A549 treated with dexamethasone at 1 μM for 4 hours (cell line): ENCODE data around the gene FADS2. TPM values are rescaled to one million over a fixed set of nuclear protein-coding genes. Genes with fewer than 3 reads are reported as not detected.

Source experiments
- total RNA-seq: library from RNA; stranded (reverse); fragments of 200-300 nt; extraction: Qiagen RNA extraction; gene quantifications from 5 replicates; pipeline ENCODE4 v1.2.3, GENCODE V29; 2022

The FADS2 gene
- total RNA-seq, result 329 to 455 TPM (median 388 TPM) in 5 replicates

DNA sequence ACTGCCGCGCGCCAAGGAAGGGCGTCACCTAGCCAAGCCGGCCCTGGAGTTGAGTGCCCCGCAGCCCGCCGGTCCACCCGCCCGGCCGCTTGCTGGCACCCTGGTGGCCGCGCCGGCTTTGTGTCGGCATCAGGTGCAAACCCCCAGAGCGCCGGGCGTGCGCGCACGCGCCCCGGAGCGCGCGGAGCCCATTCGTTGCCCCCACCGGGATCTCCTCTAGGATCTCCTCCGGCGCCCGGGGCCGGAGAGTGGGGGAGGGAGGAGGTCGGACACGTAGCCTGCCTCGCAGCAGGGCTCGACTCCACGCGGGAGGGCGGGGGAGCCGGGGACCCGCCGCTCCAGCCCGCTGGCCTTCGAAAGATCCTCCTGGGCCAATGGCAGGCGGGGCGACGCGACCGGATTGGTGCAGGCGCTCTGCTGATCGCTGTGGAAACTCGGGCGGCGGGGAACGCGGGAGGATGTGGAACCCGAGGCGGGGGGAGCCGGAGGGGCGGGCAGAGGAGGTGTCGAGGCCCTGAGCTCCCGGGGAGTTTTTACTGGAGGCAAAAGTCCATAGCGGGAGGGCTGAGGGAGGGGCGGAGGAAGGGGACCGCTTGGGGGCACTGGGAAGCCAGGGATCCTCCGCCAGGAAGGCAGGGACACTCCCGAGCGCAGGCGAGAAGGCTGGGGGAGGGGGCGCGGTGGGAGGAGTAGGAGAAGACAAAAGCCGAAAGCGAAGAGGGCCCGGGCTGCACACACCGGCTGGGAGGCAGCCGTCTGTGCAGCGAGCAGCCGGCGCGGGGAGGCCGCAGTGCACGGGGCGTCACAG is at the start of gene FADS2:
Gene FADS2, plus strand, starts transcription at position 730 of the 808 bp plus-strand sequence. CDS start 91 bp downstream, outside the sequence.

DNA sequence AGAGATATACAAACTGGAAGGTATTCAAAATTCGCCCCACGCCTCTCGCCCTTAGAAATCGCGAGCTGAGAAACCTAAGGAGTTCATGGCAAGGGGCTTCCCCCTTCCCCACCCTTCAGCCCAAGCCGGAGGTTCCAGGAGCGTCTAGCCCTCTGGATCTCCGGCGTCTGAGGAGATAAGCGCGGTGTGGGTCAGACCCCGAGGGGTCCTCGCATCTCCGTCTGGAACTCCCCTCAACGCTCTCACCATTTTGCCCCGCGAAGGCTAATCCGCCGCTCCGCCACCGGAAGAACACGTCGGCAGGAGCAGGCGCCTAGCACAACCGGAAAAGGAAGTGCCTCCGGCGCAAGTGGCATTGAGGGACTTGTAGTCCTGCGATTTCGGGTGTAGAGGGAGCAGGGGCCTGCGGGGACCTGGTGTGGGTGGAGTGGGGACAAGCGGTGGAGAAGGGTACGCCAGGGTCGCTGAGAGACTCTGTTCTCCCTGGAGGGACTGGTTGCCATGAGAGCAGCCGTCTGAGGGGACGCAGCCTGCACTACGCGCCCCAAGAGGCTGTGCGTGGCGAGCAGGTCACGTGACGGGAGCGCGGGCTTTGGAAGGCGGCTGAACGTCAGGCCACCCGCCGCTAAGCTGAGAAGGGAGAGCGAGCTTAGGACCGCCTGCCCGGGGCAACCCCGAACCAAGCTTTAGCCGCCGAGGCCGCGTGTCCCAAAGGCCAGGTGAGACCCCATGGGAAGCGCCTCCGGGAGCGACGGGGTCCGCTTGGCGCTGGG is 35.6 kb upstream of the FADS2 start, which contains the start of the genes FEN1 and TMEM258:
Gene FEN1, plus strand, starts transcription at position 602 of the 773 bp plus-strand sequence. CDS start 2,451 bp downstream, outside the sequence.
Gene TMEM258, minus strand, starts transcription at position 290 of the 773 bp plus-strand sequence. Its CDS starts 41 bp downstream, at position 249.

DNA sequence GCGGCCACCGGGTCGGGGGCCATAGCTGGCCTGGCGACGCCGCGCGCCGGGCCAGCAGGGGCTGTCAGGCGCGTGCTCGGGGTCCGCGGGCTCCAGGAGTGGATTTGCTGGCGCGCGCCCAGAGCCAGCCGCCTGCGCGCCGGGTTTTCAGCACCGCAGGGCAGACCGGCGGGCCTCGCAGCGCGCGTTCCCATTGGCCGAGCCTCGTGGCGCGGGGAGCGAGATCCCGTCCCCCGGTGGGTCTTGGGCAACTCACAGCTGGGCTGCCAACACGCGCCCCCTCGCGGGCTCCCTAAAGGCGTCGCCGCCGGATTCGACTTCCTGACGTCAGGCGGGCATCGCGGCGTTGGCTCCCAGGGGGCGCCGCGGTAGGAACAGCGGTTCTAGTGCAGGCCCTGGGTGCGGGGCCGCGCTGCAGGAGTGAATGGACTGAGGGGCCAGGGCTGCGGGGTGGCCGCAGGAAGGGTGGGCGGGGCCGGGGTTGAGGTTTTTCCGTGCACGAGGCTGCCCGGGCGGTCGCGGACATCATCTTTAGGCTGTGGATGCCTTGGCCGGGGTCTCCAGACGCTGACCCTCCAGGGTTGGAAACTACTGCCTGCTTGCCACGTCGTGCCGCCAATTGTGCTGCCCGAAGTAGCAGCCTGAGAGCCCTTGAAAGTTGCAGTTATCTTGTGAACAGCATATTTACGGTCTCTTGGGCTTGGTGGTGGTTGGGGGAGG is 11.2 kb upstream of the FADS2 start, which contains the start of gene FADS1:
Gene FADS1, minus strand, starts transcription at position 268 of the 720 bp plus-strand sequence. Its CDS starts 74 bp downstream, at position 194.

DNA sequence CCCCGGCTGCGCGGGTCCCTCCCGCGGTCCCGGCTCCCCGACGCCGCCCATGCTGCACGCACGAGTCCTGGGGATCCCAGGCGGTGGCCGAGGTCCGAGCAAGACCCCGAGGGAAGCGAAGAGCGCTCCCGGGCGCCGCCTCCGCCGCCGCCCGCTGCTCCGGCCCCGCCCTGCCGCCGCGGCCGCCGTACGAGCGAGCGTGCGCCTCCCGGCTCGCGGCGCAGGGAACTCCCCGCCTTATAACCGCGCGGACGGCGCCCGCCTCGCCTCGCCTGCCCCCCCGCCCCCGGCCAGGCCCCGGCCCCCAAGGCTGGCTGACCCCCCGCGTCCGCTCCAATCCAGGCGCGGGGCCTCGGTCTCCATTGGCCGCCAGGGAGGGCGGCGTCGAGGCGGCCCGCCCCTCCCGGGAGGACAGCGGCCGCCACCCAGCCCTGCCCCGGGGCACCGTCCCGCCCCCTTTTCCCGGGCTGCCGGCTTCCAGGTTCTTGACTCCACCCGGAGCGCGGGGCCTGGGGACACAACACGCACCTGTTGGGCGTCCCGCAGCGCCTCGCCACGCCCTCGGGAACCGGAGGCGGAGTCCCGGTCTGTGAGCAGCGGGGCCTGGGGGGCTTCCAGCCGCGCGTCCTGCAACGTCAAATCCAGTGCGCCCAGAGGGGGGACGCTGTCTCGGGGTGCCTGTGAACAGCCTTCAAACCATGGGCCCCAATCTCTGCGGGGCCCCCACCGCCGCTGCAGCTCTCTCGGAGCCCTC is 63.4 kb downstream of the FADS2 start, which contains the start of gene FADS3:
Gene FADS3, minus strand, starts transcription at position 215 of the 754 bp plus-strand sequence. Its CDS starts 164 bp downstream, at position 51.

Other genes with a start within 250 kb of the FADS2 start
- gene SYT7, start 247.2 kb upstream of the FADS2 start, total RNA-seq, result 1.0 to 1.7 TPM (median 1.5 TPM) in 5 replicates
- 4.6 to 8.6 TPM (median 7.7 TPM) in 5 replicates for gene DAGLA, start 147.9 kb upstream of the FADS2 start, total RNA-seq
- gene MYRF, start 75.7 kb upstream of the FADS2 start, total RNA-seq, result 12.7 to 21.6 TPM (median 18.9 TPM) in 5 replicates
- 170 to 298 TPM (median 191 TPM) in 5 replicates for gene TMEM258, start 35.7 kb upstream of the FADS2 start, total RNA-seq
- 91.0 to 106 TPM (median 96.1 TPM) in 5 replicates for gene FEN1, start 35.4 kb upstream of the FADS2 start, total RNA-seq
- gene FADS1, start 11.3 kb upstream of the FADS2 start, total RNA-seq, result 179 to 276 TPM (median 220 TPM) in 5 replicates
- 55.7 to 91.5 TPM (median 78.5 TPM) in 5 replicates for gene FADS3, start 63.2 kb downstream of the FADS2 start, total RNA-seq
- 17.7 to 26.3 TPM (median 21.6 TPM) in 5 replicates for gene RAB3IL1, start 89.3 kb downstream of the FADS2 start, total RNA-seq
- gene BEST1, start 122.1 kb downstream of the FADS2 start, total RNA-seq, result 1.3 to 5.6 TPM (median 1.6 TPM) in 5 replicates
- 12,177 to 22,454 TPM (median 20,238 TPM) in 5 replicates for gene FTH1, start 139.3 kb downstream of the FADS2 start, total RNA-seq